ENCODE data around the gene SH3BGRL2.
"Not testable (repeated sequence)": the region's sequence is repeated elsewhere in the genome, so short reads cannot be mapped to it uniquely, and the experiment has no call there.

Gene SH3BGRL2

DNA sequence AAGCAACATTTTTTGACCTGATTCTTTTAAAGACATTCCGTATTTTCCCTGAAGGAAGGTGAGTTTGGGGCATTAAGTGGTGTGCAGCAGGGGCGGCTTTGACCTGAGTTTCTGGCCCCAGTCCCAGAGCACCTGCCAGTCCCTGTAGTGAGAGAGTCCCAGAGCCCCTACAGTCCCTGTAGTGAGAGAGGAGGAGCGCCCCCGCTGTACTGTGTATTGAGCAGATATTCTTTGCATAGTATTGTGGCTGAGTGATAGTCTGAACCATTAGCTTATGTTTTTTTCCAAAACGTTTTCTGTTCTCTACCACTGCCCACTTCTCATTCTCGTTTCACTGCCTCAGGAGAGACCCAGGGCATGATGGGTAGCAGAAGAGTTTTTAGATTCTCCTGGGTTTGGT is 17.2 kb upstream of the SH3BGRL2 start:
- DNase-seq, result no peak
- intact Hi-C loops (cut with DNase I), result no loop called here

DNA sequence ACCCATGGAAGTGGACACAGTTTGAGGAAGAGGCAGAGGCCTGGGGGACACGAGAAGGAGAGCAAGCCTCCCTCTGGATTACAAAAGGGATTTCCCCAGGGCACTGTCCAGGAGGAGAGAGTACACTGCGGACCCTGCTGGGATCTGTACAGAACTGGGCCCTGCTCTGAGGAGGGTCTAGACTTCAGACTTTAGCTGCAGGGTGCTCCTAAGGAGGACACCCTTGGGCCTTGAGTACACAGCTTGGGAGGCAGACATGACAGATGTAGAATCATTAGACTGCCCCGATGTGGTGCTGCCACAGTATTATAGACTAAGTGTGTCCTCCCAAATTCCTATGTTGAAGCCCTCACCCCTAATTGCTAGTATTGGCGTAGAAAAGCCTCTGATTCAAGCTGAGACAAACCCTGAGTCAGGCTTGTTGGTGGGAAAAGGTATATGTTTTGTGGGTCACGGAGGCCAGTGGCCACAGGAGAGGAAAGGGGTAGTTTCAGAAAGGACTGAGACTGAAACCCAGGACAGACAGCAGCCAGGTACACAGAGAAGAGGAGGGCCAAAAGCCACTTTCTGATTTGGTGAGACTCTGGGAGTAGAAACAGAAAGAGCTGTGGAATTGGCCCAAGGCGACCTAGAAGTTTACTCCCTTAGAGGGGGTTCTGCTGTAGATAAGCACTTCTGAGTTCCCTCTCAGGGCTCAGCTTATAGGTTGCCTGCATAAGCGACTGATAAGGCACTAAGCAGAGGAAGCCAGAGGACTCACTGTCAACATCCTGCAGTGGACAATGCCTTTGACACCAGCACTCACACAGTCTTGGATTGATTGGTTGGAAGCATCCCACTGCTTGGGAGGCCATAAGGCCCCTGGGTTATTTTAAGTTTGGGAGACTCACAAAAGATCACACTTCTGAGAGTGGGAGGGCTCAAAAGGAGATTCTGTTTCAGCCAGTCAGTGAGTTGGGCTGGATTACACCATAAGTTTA is 16.5 kb upstream of the SH3BGRL2 start:
- intact Hi-C loops (cut with DNase I), result no loop called here

DNA sequence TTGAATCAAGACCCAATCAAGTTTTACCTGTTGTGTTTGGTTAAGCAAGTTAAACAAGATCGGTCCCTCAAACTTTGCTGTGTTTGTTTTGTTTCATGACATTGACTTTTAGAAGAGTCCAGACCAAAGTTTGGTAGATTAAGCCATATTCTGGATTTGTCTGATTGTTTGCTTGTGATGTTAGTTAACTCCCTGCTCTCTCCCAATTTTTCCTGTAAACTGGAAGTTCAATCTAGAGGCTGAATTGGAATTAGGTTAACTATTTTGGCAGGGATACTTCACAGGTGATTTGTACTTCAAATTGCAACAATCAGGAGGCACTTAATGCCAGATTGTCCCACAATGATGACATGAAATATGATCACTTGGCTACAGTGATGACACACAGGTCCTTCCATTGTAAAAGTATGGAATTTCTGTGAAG is 13.6 kb upstream of the SH3BGRL2 start:
- intact Hi-C loops (cut with DNase I), result no loop called here
- no peak for DNase-seq

More for the DNA sequence above, 16.5 kb upstream of the SH3BGRL2 start:
- DNase-seq, result no peak

DNA sequence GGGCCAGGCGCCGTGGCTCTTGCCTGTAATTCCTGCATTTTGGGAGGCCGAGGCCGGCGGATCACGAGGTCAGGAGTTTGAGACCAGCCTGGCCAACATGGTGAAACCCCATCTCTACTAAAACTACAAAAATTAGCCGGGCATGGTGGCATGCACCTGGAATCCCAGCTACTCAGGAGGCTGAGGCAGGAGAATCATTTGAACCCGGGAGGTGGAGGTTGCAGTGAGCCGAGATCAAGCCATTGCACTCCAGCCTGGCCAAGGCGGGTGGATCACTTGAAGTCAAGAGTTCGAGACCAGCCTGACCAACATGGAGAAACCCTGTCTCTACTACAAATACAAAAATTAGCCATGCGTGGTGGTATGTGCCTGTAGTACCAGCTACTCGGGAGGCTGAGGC is 12.7 kb upstream of the SH3BGRL2 start:
- intact Hi-C loops (cut with DNase I); DNase-seq: not testable (repeated sequence)

DNA sequence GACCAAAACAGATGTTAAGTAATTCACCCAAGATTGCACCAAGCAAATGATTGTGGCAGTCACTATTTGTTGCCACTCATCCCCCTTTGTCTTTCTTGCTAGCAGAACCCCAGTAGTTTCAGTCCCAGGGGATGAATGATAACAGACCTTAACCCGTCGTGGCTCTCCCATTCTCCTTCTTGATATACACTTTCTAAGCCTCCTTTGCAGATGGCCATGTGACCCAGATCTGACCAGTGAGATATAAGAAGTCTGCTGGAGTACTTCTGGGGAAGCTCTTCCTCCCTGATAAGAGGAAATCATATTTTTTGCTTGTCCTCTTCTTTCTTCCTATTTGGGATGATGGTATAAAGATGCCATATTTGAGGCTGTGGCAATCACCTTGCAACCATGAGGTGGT is 9.6 kb upstream of the SH3BGRL2 start:
- intact Hi-C loops (cut with DNase I), result no loop called here

DNA sequence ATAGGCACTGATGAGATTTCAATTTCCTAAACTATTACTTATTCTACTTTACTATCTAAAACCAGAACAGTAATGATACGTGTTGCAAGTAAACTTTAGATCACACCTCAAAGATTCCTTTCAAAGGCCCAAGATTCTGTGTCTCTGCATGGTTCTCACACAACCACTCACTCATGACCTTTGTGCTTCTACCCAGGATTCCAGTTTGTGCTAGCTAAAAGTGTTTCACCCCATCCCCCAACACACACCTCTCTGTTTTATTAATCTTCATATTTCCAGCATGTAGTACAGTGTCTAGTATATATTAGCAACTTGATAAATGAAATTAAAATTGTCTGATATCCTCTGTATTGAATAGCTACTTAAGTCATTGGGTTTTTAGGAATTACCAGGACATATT is 8.8 kb upstream of the SH3BGRL2 start:
- no peak for DNase-seq
- intact Hi-C loops (cut with DNase I), result no loop called here

More for the DNA sequence above, 9.6 kb upstream of the SH3BGRL2 start:
- DNase-seq, result no peak

DNA sequence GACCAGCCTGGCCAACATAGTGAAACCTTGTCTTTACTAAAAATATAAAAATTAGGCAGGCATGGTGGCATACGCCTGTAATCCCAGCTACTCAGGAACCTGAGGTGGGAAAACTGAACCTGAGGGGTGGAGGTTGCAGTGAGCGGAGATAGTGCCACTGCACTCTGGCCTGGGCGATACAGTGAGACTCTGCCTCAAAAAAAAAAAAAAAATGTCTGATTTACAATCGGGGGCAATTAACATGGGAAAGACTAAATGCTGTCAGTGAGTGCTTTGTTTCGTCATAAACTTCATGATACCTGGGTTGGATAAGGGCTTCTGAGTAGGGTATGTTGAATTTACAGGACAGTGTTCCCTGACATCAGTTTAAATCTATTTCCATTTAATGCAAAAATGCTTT is 8.0 kb upstream of the SH3BGRL2 start:
- DNase-seq, result no peak
- intact Hi-C loops (cut with DNase I), result no loop called here

DNA sequence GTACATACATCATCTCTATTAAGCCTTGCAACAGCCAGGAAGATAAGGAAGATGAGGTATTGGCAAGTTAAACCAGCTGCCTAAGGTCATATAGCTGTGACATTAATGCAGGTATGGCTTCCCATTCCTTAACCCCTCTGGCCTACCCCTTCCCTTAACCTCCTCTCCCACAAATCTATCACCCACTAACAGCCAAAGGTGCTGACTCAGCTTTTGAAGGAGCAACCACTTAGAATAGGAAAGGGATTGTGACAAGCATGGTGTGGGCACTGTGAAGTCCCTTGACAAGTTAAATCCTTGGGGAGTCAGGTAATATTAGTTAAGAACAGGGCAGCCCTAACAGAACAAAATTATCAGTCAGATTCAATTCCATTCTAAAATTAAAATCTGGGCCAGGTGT is 5.4 kb upstream of the SH3BGRL2 start:
- DNase-seq, result no peak
- intact Hi-C loops (cut with DNase I), result no loop called here

DNA sequence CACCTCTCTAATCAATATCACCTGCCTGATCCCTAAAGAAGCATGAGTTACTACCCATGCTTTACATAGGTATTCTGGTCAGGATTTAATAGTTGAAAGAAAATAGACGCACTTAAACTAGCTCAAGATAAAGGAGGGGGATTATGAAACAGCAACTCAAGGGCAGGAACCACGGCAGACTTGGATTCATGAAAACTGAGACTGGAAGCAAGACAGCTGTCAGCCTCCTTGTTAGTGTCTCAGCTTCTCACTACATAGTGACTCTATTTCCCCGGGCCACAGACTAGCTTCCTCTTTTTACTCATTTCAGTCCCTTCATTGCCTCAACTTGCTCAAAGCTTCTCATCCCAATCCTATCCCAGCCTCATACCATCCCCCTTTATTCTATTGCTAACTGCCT is 4.3 kb upstream of the SH3BGRL2 start:
- intact Hi-C loops (cut with DNase I), result no loop called here
- DNase-seq, result no peak

DNA sequence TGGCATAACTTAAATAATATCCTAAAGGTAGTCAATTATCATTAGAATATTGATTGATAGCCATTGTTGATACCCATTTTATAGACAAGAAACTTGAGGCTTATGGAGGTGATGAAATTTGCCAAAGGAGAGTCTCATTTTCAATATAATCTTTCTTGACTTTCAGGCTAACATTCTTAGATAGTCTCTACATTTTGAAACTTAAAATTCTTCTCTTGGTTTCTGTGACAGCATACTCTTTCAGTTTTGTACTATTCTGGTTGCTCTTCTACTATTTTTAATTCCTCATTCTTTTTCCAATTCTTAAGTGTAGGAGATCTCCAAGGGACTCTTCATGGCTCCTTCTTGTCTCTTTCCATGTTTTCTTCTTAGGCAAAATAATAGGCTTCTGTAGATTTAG is 3.7 kb upstream of the SH3BGRL2 start:
- intact Hi-C loops (cut with DNase I), result no loop called here
- DNase-seq, result no peak

DNA sequence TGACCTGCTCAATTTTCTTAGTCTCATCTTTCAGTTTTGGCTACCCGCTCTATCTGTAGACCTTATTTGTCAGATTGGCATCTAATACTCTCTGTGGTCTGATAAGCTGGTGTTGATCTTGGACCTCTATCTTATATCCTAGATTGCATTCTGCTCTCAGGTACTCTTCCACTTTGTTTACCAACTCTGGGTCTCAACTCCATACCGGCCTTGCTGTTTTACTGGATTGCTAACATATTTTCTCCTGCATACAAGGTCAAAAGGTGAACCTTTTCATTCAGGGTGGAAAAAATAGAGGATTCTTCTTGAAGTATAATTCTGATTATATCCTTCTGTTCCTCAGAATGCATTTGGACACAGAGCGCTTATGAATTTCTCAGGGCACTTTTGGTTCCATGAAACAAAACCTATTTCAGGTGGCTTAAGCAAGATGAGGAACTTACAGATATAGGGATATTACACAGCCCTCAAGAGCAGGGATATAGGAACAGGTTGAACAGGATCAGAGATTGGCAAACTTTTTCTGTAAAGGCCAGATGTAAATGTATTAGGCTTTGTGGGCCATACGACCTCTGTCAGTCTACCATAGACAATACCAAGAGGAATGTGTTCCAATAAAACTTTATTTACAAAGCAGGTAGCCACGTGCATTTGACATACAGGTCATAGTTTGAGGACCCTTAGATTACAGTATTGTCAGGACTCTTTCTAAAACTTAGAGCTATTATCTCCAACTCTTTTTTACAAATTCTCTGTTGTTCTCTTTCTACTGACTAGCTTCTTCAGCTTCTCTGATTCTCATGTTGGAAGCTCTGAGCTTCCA is 2.5 kb upstream of the SH3BGRL2 start:
- intact Hi-C loops (cut with DNase I), result no loop called here
- DNase-seq, result no peak

DNA sequence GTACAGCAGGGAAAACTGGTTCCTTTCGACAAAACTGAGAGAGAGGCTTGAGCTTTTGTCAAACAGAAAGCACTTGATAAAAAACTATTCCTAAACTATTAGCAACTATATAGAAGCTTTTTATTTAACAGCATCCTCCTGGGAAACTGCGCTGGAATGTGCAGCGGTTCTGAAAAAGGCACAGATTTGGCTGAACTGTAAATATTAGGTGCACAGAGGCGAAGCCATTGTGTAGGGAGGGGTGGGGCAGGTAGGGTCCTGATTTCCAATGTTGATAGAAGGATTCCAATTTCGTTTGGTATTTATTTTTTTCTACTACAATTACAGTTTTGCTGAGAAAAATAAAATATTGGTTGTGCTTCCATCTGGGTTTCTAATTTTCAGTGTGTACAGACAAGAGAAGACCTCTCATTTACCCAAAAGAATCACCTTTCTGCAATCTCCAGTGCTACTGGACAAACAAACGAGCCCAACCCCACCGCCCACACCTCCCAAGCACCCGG is 698 bp upstream of the SH3BGRL2 start:
- intact Hi-C loops (cut with DNase I), result no loop called here
- no peak for DNase-seq

DNA sequence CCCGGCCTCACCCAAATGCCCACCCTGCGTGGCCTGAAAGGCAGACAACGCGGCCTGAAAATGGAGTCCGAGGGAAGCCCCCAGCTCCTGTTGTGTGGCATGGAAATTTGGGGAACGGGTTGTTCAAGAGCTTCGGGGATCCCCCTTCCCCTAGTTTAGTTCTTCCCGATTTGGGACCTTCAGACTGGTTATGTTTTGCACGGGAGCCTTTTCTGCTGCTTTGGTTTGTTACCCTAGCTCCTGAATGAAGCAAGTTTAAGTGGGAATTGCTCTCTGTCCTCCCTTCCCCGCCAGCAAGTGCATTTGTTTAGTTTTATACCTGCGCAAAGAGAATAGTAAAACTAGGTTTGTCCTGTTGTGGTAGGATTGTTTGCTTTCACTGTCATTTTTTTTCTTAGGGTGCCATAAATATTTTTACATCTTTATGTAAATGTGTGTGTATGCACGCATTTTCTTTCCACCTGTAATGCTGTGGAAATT is 604 bp downstream of the SH3BGRL2 start:
- intact Hi-C loops (cut with DNase I), result no loop called here
- no peak for DNase-seq

DNA sequence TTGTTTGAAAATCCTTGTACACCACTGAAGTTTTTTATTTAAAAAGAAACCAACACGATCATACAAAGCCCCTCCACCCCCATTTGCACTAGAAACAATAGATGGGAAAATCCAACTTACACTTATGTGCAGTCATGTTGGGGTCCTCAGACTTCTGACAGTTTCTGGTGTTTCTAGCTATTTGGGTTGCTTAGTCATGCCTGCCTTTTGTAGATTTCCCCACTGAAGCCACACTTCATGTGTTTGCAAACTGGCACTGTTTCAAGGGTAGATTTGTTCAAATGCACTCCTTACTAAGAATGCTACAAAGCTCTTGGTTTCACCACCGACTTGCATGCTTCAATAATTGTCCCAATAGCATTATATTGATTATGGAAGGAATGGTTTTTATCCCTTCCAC is 1.5 kb downstream of the SH3BGRL2 start:
- DNase-seq, result no peak
- intact Hi-C loops (cut with DNase I), result no loop called here

DNA sequence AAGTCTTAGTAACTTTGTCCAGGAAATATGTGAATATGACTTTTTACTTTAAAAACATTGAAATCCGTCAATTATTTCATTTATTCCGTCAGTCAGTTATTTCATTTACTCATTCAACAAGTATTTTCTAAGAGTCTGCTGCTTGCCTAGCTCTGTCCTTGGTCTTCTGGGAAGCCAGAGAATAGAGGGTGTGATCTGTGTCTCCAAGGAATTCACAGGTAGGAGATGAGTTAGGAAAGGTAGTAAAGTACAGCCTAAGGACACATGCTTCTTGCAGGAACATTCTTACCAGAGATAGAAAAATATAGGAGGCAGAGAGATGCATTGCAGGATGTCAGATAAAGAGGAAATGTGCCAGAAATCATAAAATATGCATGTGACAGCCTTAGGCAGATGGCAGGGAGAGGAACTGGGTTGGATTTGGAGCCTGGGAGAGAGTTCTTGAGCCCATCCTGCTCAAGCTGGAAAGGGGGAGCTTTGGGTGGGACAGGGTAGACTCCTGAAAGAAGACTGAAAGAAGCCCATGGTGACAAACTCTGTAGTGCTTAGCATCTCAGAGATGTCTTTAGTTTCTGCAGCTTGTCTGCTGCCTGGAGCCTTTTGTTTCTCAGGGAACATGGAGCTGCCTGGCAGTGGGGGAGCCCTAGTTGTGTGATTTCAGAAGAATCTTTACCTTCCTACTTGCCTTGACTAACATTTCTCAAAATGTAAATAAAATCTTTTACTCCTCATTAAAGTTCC is 3.5 kb downstream of the SH3BGRL2 start:
- peak in 1 of 10 donors; percentile 75 for DNase-seq
- intact Hi-C loops (cut with DNase I), result no loop called here

DNA sequence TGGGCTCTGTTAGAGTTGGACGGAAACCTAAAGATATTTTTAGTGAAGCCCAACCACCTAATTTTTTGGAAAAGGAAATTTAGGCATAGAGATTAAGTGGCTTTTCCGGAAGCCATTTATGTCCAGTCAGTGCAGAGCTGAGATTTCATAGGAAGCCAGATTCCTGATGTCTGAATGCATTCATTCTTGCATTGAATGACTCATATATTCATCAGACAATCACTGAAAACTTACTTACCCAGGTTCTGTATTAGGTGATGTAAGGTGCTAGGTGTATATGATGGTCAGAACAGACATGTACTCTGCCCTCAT is 4.1 kb downstream of the SH3BGRL2 start:
- no peak for DNase-seq
- intact Hi-C loops (cut with DNase I), result no loop called here

DNA sequence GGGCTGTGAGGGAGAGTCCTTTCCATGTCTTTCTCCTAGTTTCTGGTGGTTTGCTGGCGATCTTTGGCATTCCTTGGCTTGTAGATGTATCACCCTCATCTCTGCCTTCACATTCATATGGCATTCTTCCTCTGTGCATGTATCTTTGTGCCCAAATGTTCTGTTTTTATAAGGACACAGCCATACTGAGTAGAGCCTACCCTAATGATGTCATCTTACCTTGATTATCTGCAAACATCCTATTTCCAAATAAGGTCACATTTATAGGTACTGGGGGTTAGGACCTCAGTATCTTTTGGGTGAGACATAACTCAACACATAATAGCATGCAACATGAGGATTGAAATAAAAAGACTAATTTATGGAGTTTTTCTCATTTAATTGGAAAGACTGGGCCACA is 5.5 kb downstream of the SH3BGRL2 start:
- DNase-seq, result no peak
- intact Hi-C loops (cut with DNase I), result no loop called here

DNA sequence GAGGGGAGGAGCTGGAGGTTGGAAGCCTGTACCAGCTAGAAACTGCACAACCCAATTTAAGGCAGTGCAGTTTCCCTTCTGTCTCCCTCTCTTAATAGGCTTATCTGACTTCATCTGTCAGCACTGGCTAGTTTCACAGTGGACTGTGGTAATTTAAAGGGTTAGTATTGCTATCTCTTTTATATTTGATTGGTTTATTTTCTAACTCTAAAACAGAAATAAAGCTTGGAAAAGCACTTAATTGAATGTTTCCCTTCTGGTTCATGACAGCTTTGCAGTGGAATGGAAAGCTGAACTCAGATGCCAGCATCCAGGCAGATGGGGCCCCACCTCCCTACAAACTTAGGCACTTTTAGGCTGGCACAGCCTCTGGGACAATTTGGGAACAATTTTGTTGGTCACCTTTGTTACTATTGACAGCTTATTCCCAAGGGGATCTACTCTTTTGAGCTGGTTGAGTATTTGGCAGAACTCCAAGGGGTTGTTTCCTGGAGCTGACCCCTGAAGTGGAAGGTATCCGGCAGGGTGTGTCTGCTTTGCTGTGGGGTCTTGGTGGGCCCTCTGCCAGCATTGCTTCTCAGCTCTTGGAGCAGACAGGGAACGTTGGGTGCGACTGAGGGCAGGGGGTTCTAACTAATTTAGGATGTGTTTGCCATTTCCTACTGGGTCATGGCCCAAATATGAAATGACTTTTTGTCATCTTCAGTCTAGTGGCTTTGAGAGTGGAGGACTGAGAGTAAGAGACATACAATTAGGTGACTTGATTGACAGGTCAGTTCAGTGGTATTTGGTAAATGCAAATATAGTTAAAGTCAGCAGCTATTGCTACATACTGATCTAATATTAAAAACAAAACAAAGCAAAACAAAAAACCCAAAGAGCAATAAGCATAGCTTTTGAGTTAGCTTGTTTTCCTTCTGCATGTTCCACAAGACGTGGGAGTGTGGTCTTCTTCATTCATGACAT is 9.3 kb downstream of the SH3BGRL2 start:
- intact Hi-C loops (cut with DNase I), result no loop called here
- DNase-seq, result peak in 1 of 10 donors; percentile 74

DNA sequence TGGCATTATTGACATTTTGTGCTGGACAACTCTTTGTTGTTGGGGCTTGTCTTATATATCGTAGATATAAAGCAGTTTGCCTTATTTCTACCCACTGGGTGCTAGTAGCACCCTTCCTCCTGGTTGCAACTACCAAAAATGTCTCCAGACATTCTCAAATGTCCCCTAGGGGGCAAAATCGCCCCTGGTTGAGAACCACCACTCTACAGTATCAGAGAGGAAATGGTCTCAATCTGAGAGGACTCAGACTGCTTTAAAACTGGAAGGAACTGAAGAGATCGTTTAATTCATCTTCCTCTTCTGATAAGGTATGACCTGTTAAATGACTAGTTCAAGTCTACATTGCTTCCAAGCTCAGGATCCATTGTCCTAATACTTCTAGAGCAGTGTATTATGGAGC is 14.9 kb downstream of the SH3BGRL2 start:
- intact Hi-C loops (cut with DNase I), result no loop called here
- DNase-seq, result no peak

DNA sequence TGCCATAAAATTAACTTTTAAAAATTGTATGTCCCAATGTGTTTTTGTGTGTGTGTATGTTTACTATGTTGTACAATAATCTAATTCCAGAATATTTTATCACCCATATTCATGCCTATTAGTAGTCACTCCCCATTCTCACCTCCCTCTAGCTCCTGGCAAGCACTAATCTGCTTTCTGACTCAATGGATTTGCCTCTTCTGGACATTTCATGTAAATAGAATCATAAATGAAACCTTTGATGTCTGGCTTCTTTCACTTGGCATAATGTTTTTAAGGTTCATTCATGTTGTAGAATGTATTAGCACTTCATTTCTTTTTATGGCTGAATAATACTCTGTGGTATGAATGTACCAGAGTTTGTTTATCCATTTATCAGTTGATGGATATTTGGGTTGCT is 15.4 kb downstream of the SH3BGRL2 start:
- intact Hi-C loops (cut with DNase I), result no loop called here

More for the DNA sequence above, 15.4 kb downstream of the SH3BGRL2 start:
- no peak for DNase-seq
